ENCODE data around the gene CYP26B1. TPM values are rescaled to one million over a fixed set of nuclear protein-coding genes. Genes with fewer than 3 reads are reported as not detected.

The CYP26B1 gene
- total RNA-seq, 2 experiments from 2014 or later: not detected

- ChIA-PET CTCF (ENCODE audit: unreplicated experiment) (no interaction called here), POLR2A (no interaction called here)
- no peaks in the 10 kb centered on the region for H3K9me3 ChIP-seq (ENCODE audit: low read length)
- H3K4me1 ChIP-seq (ENCODE audit: insufficient read depth, low read length, poor library complexity, severe bottlenecking): no peaks in the 10 kb centered on the region
- H4K20me1 ChIP-seq (ENCODE audit: insufficient read depth, low read length): no peaks in the 10 kb centered on the region
- H3K4me2 ChIP-seq (ENCODE audit: low read length): no peak overlapping the region
- TF ChIP-seq EZH2phosphoT487 (IDR thresholded peaks at IDR 0.05; ENCODE audit: borderline replicate concordance, low read depth, low read length): no peak
- TF ChIP-seq, protein P1, sequence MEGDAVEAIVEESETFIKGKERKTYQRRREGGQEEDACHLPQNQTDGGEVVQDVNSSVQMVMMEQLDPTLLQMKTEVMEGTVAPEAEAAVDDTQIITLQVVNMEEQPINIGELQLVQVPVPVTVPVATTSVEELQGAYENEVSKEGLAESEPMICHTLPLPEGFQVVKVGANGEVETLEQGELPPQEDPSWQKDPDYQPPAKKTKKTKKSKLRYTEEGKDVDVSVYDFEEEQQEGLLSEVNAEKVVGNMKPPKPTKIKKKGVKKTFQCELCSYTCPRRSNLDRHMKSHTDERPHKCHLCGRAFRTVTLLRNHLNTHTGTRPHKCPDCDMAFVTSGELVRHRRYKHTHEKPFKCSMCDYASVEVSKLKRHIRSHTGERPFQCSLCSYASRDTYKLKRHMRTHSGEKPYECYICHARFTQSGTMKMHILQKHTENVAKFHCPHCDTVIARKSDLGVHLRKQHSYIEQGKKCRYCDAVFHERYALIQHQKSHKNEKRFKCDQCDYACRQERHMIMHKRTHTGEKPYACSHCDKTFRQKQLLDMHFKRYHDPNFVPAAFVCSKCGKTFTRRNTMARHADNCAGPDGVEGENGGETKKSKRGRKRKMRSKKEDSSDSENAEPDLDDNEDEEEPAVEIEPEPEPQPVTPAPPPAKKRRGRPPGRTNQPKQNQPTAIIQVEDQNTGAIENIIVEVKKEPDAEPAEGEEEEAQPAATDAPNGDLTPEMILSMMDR (conservative IDR thresholded peaks at IDR 0.05; ENCODE audit: low read length): no peak
- DNase-seq (ENCODE audit: low spot score): no peak
- BruUV-seq (replicated peaks): no TSS peak
- H2AFZ ChIP-seq (ENCODE audit: low read length): no peak overlapping the region
- no peaks in the 10 kb centered on the region for H3K36me3 ChIP-seq (ENCODE audit: insufficient read depth, low read length)
- intact Hi-C loops (cut with micrococcal nuclease; ENCODE audit: unreplicated experiment): no loop called here
- no peak overlapping the region for H3K27ac ChIP-seq (ENCODE audit: low read depth, low read length, poor library complexity, severe bottlenecking)
- H3K4me3 ChIP-seq (ENCODE audit: low read depth, low read length, poor library complexity, severe bottlenecking): no peak overlapping the region
- no peaks in the 10 kb centered on the region for H3K79me2 ChIP-seq (ENCODE audit: insufficient read depth, low read depth, low read length)
- H3K9me2 ChIP-seq (ENCODE audit: insufficient read depth, low read length): no peaks in the 10 kb centered on the region
Observed at GRCh38 chr2:72141032-72141645, 6.5 kb downstream of the CYP26B1 start.

- Histone ChIP-seq H3K9me2 (ENCODE audit: insufficient read depth, low read length) (no peaks in the 10 kb centered on the region), H3K9me3 (ENCODE audit: low read length) (no peaks in the 10 kb centered on the region), H2AFZ (ENCODE audit: low read length) (no peak overlapping the region), H3K4me2 (ENCODE audit: low read length) (no peak overlapping the region), H3K36me3 (ENCODE audit: insufficient read depth, low read length) (no peaks in the 10 kb centered on the region), H3K79me2 (ENCODE audit: insufficient read depth, low read depth, low read length) (no peaks in the 10 kb centered on the region), H4K20me1 (ENCODE audit: insufficient read depth, low read length) (no peaks in the 10 kb centered on the region), H3K27ac (ENCODE audit: low read depth, low read length, poor library complexity, severe bottlenecking) (no peak overlapping the region), H3K4me3 (ENCODE audit: low read depth, low read length, poor library complexity, severe bottlenecking) (no peak overlapping the region), H3K4me1 (ENCODE audit: insufficient read depth, low read length, poor library complexity, severe bottlenecking) (no peaks in the 10 kb centered on the region)
- intact Hi-C loops (cut with micrococcal nuclease; ENCODE audit: unreplicated experiment): no loop called here
- DNase-seq (ENCODE audit: low spot score): no peak
- CTCF ChIA-PET (ENCODE audit: unreplicated experiment): no interaction called here
- no peak for TF ChIP-seq EZH2phosphoT487 (IDR thresholded peaks at IDR 0.05; ENCODE audit: borderline replicate concordance, low read depth, low read length)
- TF ChIP-seq, protein P1 (conservative IDR thresholded peaks at IDR 0.05; ENCODE audit: low read length): no peak
- BruUV-seq (replicated peaks): no TSS peak
- POLR2A ChIA-PET: no interaction called here
Observed at GRCh38 chr2:72140621-72140960, 7.1 kb downstream of the CYP26B1 start.

DNA sequence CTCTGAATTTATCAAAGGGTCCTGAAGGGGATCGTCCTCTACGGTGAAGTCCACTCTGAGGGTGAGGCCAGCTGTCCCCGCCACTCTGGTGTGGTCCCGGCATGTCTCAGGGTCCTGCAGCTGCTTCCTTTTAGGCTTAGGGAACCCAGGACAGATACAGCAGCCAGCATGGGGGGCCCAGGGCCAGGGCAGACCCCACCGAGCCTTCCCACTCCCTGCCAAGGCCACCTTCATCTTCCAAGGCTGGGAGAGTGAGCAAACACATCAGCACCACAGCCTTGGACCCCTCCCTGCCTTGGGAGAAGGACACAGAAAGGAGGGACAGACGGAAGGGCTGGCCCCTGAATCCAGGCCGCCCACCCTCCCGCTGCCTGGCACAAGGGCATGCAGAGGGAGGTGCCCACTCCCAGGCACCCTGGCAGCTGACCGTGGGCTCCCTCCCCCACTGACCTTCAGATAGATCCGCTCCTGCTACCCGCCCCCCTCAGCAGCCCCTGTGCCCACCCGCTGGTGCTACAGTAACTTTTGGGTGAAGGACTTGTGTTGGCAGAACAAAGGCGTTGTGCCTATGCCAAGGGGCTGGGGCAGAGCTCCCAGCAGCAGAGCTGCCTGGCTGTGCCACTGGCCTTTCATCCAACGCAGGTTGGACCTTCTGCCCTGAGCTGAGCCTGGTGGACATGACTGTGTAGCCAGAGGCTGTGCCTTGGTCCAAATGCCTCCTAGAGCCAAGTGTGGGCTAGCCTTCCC, 7.6 kb downstream of the CYP26B1 start:
- no peaks in the 10 kb centered on the region for H3K79me2 ChIP-seq (ENCODE audit: insufficient read depth, low read depth, low read length)
- intact Hi-C loops (cut with micrococcal nuclease; ENCODE audit: unreplicated experiment): loop anchor here (5.0 kb wide), 2 partner anchors 218 to 593 kb away; no protein-coding TSS in a partner anchor
- no peaks in the 10 kb centered on the region for H3K4me1 ChIP-seq (ENCODE audit: insufficient read depth, low read length, poor library complexity, severe bottlenecking)
- DNase-seq (ENCODE audit: low spot score): no peak
- POLR2A ChIA-PET: no interaction called here
- H3K4me2 ChIP-seq (ENCODE audit: low read length): no peak overlapping the region
- H2AFZ ChIP-seq (ENCODE audit: low read length): no peak overlapping the region
- no peak for TF ChIP-seq EZH2phosphoT487 (IDR thresholded peaks at IDR 0.05; ENCODE audit: borderline replicate concordance, low read depth, low read length)
- TF ChIP-seq, protein P1 (conservative IDR thresholded peaks at IDR 0.05; ENCODE audit: low read length): no peak
- no peak overlapping the region for H3K4me3 ChIP-seq (ENCODE audit: low read depth, low read length, poor library complexity, severe bottlenecking)
- CTCF ChIA-PET (ENCODE audit: unreplicated experiment): no interaction called here
- no peak overlapping the region for H3K27ac ChIP-seq (ENCODE audit: low read depth, low read length, poor library complexity, severe bottlenecking)
- BruUV-seq (replicated peaks): no TSS peak
- H4K20me1 ChIP-seq (ENCODE audit: insufficient read depth, low read length): no peaks in the 10 kb centered on the region
- no peaks in the 10 kb centered on the region for H3K9me2 ChIP-seq (ENCODE audit: insufficient read depth, low read length)
- H3K9me3 ChIP-seq (ENCODE audit: low read length): no peaks in the 10 kb centered on the region
- no peaks in the 10 kb centered on the region for H3K36me3 ChIP-seq (ENCODE audit: insufficient read depth, low read length)

All from OCI-LY7 (cell line).